ENCODE data around the gene SERPINF2. TPM values are rescaled to one million over a fixed set of nuclear protein-coding genes. Genes with fewer than 3 reads are reported as not detected.
A peak's percentile ranks its signal among the peaks of the same experiment; 100 is the strongest.
"Not testable (repeated sequence)": the region's sequence is repeated elsewhere in the genome, so short reads cannot be mapped to it uniquely, and the experiment has no call there.

Gene SERPINF2
- total RNA-seq, 1 donor from 2014 or later, result 0.15 TPM

DNA sequence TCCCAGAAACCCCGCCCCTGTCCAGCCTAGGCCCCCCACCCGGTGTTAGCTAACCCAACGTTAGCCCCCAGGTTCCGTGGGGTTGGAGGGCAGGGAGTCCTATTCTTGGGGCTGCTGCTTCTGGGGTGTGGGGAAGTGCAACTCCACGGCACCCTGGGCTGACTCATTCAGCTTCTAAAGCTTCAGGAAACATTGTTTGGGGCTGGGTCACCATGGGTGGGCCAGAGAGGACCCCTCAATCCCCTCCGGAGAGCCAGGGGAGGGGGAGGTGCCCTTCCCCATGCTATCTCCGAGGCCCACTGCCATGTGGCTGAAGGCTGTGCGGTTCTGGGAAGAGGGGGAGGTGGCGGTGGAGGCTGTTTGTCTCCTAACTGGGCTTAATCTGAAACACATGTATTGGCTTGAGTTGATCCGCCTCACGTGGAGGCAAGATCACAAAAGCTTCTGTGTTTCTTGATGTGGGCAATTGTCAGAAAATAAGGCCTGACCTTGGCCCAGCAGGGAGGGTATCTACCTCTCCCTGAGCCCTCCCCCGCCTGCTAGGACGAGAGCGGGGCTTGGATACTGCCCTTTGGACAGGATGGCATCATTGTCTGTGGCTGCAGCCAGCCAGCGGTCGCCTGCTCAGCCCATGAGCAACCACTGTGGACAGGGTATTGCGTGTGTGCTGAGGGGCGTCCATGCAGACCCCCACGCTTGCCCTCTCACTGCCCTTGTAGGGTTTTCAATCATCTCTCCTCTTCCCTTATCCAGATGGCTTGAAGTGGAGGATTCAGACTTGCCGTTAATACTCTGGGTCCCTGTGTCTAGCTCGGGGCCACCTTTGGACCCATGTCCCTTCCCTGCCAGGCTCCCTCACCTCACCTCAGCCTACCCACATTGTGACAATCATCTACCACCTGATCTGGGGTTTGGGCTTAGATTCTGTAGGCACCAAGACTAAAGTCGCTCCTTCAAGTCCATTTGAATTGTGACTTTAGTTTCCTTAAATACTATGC is 20.5 kb downstream of the SERPINF2 start:
- TF ChIP-seq CTCF (IDR thresholded peaks at IDR 0.05), result no peak
- no peak overlapping the region for H3K4me3 Mint-ChIP-seq (ENCODE audit: unreplicated experiment)
- H3K27ac Mint-ChIP-seq (ENCODE audit: unreplicated experiment), result peak overlapping the region; percentile 59
- H3K4me1 Mint-ChIP-seq (ENCODE audit: low read depth), result peaks cover 27% of the 10 kb centered on the region
- H3K9me3 Mint-ChIP-seq (ENCODE audit: low read depth), result no peaks in the 10 kb centered on the region
- H3K36me3 Mint-ChIP-seq (ENCODE audit: low read depth), result no peaks in the 10 kb centered on the region
- H3K27me3 Mint-ChIP-seq (ENCODE audit: low read depth), result no peaks in the 10 kb centered on the region
- no peak for DNase-seq (ENCODE audit: low spot score)

DNA sequence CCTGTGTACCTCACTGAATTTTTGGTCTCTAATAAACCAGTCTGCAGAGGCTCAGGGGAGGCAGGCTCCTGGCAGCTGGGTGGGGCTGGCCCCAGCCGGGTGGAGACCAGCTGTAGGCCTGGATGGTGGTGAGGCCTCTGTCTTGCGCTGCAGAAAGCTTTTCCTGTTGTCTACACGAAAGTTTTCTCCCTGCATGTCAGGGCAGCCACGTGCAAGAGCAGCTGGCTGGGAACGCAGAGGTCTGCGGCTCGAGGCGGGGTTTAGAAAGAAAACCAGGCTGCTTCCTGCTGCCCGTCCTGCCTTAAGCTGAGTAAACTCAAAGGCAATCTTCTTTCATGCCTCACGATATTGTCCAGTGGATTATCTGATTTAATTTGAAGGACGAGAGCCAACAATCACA is 21.6 kb downstream of the SERPINF2 start:
- no peaks in the 10 kb centered on the region for H3K27me3 Mint-ChIP-seq (ENCODE audit: low read depth)
- H3K4me3 Mint-ChIP-seq (ENCODE audit: unreplicated experiment), result no peak overlapping the region
- no peak for DNase-seq (ENCODE audit: low spot score)
- no peaks in the 10 kb centered on the region for H3K36me3 Mint-ChIP-seq (ENCODE audit: low read depth)
- TF ChIP-seq CTCF (IDR thresholded peaks at IDR 0.05), result no peak
- H3K4me1 Mint-ChIP-seq (ENCODE audit: low read depth), result peaks cover 27% of the 10 kb centered on the region
- peak overlapping the region; percentile 59 for H3K27ac Mint-ChIP-seq (ENCODE audit: unreplicated experiment)
- H3K9me3 Mint-ChIP-seq (ENCODE audit: low read depth), result no peaks in the 10 kb centered on the region

DNA sequence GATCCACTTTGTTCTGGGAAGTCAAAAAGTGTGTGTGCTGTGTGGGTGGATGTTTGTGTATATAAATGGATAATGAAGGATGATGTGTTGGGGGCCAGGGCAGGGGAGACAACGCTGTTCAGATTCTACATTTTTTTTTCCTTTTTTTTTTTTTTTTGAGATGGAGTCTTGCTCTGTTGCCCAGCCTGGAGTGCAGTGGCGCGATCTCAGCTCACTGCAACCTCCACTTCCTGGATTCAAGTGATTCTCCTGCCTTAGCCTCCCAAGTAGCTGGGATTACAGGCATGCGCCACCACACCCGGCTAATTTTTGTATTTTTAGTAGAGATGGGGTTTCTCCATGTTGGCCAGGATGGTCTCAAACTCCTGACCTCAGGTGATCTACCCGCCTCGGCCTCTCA is 22.0 kb downstream of the SERPINF2 start:
- H3K27ac Mint-ChIP-seq (ENCODE audit: unreplicated experiment), result peak overlapping the region; percentile 59
- H3K4me3 Mint-ChIP-seq (ENCODE audit: unreplicated experiment); H3K27me3 Mint-ChIP-seq (ENCODE audit: low read depth); DNase-seq (ENCODE audit: low spot score); H3K36me3 Mint-ChIP-seq (ENCODE audit: low read depth); H3K9me3 Mint-ChIP-seq (ENCODE audit: low read depth): not testable (repeated sequence)
- peaks cover 30% of the 10 kb centered on the region for H3K4me1 Mint-ChIP-seq (ENCODE audit: low read depth)

DNA sequence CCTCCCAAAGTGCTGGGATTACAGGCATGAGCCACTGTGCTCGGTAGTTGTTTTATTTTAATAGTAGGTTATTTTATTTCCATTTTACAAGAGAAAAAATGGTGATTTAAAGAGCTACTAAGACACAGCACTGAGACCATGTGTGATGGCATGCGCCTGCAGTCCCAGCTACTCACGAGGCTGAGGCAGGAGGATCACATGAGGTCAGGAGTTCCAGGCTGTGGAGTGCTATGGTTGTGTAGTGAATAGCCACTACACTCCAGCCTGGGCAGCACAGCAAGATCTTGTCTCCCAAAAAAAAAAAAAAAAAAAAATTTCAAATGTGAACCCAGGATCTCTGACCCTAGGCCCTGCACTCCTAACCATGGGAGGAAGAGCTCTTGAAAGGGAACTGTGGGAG is 22.9 kb downstream of the SERPINF2 start:
- DNase-seq (ENCODE audit: low spot score), result no peak
- H3K36me3 Mint-ChIP-seq (ENCODE audit: low read depth), result no peaks in the 10 kb centered on the region
- no peaks in the 10 kb centered on the region for H3K27me3 Mint-ChIP-seq (ENCODE audit: low read depth)
- H3K27ac Mint-ChIP-seq (ENCODE audit: unreplicated experiment), result no peak overlapping the region
- no peak overlapping the region for H3K4me3 Mint-ChIP-seq (ENCODE audit: unreplicated experiment)
- no peaks in the 10 kb centered on the region for H3K9me3 Mint-ChIP-seq (ENCODE audit: low read depth)
- peaks cover 36% of the 10 kb centered on the region for H3K4me1 Mint-ChIP-seq (ENCODE audit: low read depth)
- TF ChIP-seq CTCF (IDR thresholded peaks at IDR 0.05), result no peak

- TF ChIP-seq CTCF (IDR thresholded peaks at IDR 0.05), result no peak
- Mint-ChIP-seq H3K9me3 (ENCODE audit: low read depth) (no peaks in the 10 kb centered on the region), H3K4me3 (ENCODE audit: unreplicated experiment) (no peak overlapping the region), H3K36me3 (ENCODE audit: low read depth) (no peaks in the 10 kb centered on the region), H3K27ac (ENCODE audit: unreplicated experiment) (no peak overlapping the region), H3K27me3 (ENCODE audit: low read depth) (no peaks in the 10 kb centered on the region), H3K4me1 (ENCODE audit: low read depth) (peaks cover 35% of the 10 kb centered on the region)
- DNase-seq (ENCODE audit: low spot score), result no peak
These were observed 23.9 kb downstream of the SERPINF2 start for GRCh38 chr17:1766382-1767135.
